SK-N-SH (cell line): ENCODE data around the gene CALD1. TPM values are rescaled to one million over a fixed set of nuclear protein-coding genes. Genes with fewer than 3 reads are reported as not detected.

Experiments used
- CTCF ChIA-PET: fragments of 300-600, 350-600 bp; formaldehyde crosslinking; extraction: SDS; loops from one replicate; lab custom pipeline; 2021; lab: Yijun Ruan, JAX
- POLR2A ChIA-PET: fragments of 350-600 bp; sonication (Branson Sonifier 250); formaldehyde crosslinking; extraction: SDS; loops from one replicate; lab custom pipeline; 2020; ENCODE audit warnings: antibody characterized with exemption, inconsistent platforms; lab: Yijun Ruan, JAX
- DNase-seq: peaks from one replicate; pipeline ENCODE4 v3.0.0; 2012
- H2AFZ ChIP-seq: fragments of 200-600 bp; sonication (generic); 2 replicates; pipeline ENCODE4 v1.8.1; 2016; ENCODE audit warnings: antibody characterized with exemption, mild to moderate bottlenecking, low read depth
- H3F3A ChIP-seq: fragments of 200-600 bp; sonication (generic); replicated peaks from 2 replicates; pipeline ENCODE3; 2016; ENCODE audit warnings: antibody characterized with exemption, mild to moderate bottlenecking; ENCODE audit not compliant: insufficient read depth
- H3K27ac ChIP-seq, 2 experiments: fragments of 200-500 bp in 1 of 2; fragments of 200-600 bp in 1 of 2; sonication (Bioruptor generic) in 1 of 2; sonication (generic), shearing (Covaris generic) in 1 of 2; 2 replicates each; pipeline versions ENCODE4 v1.5.1 to v1.6.1; 2014 to 2016; ENCODE audit warnings: low read depth in 2 of 2, inconsistent platforms in 1 of 2, low read length in 1 of 2, mild to moderate bottlenecking in 1 of 2, mixed read lengths in 1 of 2
- H3K27me3 ChIP-seq: fragments of 200-600 bp; sonication (generic), shearing (Covaris generic); 2 replicates; pipeline ENCODE4 v1.6.1; 2016; ENCODE audit warnings: mixed run types; ENCODE audit not compliant: insufficient read depth
- H3K36me3 ChIP-seq, 2 experiments: fragments of 200-500 bp in 1 of 2; fragments of 200-600 bp in 1 of 2; sonication (Bioruptor generic) in 1 of 2; sonication (generic) in 1 of 2; replicated peaks in 1 of 2; 2 replicates each; pipeline versions ENCODE3 to v1.5.1; 2014 to 2016; ENCODE audit warnings: low read length in 1 of 2, mild to moderate bottlenecking in 1 of 2; ENCODE audit not compliant: insufficient read depth in 2 of 2, control insufficient read depth in 1 of 2
- H3K4me1 ChIP-seq, 2 experiments: fragments of 200-500 bp in 1 of 2; fragments of 200-600 bp in 1 of 2; sonication (Bioruptor generic) in 1 of 2; sonication (generic), shearing (Covaris generic) in 1 of 2; 2 replicates each; pipeline versions ENCODE4 v1.5.1 to v1.6.1; 2014 to 2016; ENCODE audit warnings: low read depth in 1 of 2, low read length in 1 of 2, mixed run types in 1 of 2; ENCODE audit not compliant: insufficient read depth in 2 of 2, control insufficient read depth in 1 of 2
- H3K4me2 ChIP-seq: fragments of 200-600 bp; sonication (generic), shearing (Covaris generic); 2 replicates; pipeline ENCODE4 v1.6.1; 2017; ENCODE audit warnings: mixed run types
- H3K4me3 ChIP-seq, 2 experiments: fragments of 200-500 bp in 1 of 2; fragments of 200-600 bp in 1 of 2; sonication (Bioruptor generic) in 1 of 2; sonication (generic), shearing (Covaris generic) in 1 of 2; 2 replicates each; pipeline versions ENCODE4 v1.5.1 to v1.8.1; 2014 to 2016; ENCODE audit warnings: low read depth in 2 of 2, inconsistent platforms in 1 of 2, low read length in 1 of 2, mild to moderate bottlenecking in 1 of 2, mixed read lengths in 1 of 2, moderate library complexity in 1 of 2
- H3K79me2 ChIP-seq: fragments of 200-600 bp; sonication (generic); 2 replicates; pipeline ENCODE4 v1.8.1; 2017; ENCODE audit warnings: mild to moderate bottlenecking; ENCODE audit not compliant: insufficient read depth
- H3K9ac ChIP-seq: fragments of 200-600 bp; sonication (generic); 2 replicates; pipeline ENCODE4 v1.6.1; 2017; ENCODE audit warnings: mixed run types
- H3K9me2 ChIP-seq: fragments of 200-600 bp; sonication (generic); 2 replicates; pipeline ENCODE4 v1.6.1; 2017; ENCODE audit warnings: mixed run types
- H3K9me3 ChIP-seq: fragments of 200-600 bp; sonication (generic); 2 replicates; pipeline ENCODE4 v1.6.1; 2017; ENCODE audit warnings: mixed run types, mild to moderate bottlenecking, moderate library complexity
- H4K20me1 ChIP-seq: fragments of 200-600 bp; sonication (generic); 2 replicates; pipeline ENCODE4 v1.6.1; 2017; ENCODE audit warnings: mild to moderate bottlenecking, mixed run types; ENCODE audit not compliant: insufficient read depth
- CHD2 ChIP-seq: fragments of 150-350 bp; IDR thresholded peaks from 2 replicates; pipeline ENCODE4 v1.6.1; 2018; ENCODE audit warnings: low read length; ENCODE audit not compliant: partially characterized antibody
- CTCF ChIP-seq: fragments of 200-600 bp; sonication (generic); IDR thresholded peaks from 2 replicates; pipeline ENCODE4 v1.6.1; 2017; ENCODE audit warnings: antibody characterized with exemption, mild to moderate bottlenecking, moderate library complexity
- EP300 ChIP-seq, 2 experiments: IDR thresholded peaks; 2 replicates each; pipeline versions ENCODE4 v1.4.0 to v1.6.1; 2012; ENCODE audit warnings: borderline replicate concordance in 1 of 2, low read depth in 1 of 2, low read length in 1 of 2
- EZH2phosphoT487 ChIP-seq: fragments of 200-600 bp; sonication (generic); IDR thresholded peaks from 2 replicates; pipeline ENCODE4 v1.6.1; 2017; ENCODE audit warnings: low read depth, mixed run types, mild to moderate bottlenecking, antibody characterized with exemption, moderate library complexity, borderline replicate concordance
- FOSL2 ChIP-seq: IDR thresholded peaks from 2 replicates; pipeline ENCODE4 v1.4.0; 2012; ENCODE audit warnings: low read depth, mild to moderate bottlenecking, moderate library complexity, borderline replicate concordance
- FOXJ3 ChIP-seq: sonication (generic); formaldehyde crosslinking; IDR thresholded peaks from 2 replicates; pipeline ENCODE4 v1.5.1; 2020; ENCODE audit warnings: mild to moderate bottlenecking, missing genetic modification reagents
- GABPA ChIP-seq: IDR thresholded peaks from 2 replicates; pipeline ENCODE4 v1.4.0; 2012; ENCODE audit warnings: low read depth, mild to moderate bottlenecking
- GATA2 ChIP-seq: sonication (generic); formaldehyde crosslinking; IDR thresholded peaks from 2 replicates; pipeline ENCODE4 v1.5.0; 2020; ENCODE audit warnings: mild to moderate bottlenecking, missing genetic modification reagents
- IRF3 ChIP-seq: fragments of 150-350 bp; IDR thresholded peaks from 2 replicates; pipeline ENCODE4 v1.6.1; 2016; ENCODE audit warnings: mild to moderate bottlenecking, low read depth, low read length
- JUND ChIP-seq: IDR thresholded peaks from 2 replicates; pipeline ENCODE4 v1.4.0; 2012
- MEF2A ChIP-seq: IDR thresholded peaks from 2 replicates; pipeline ENCODE4 v1.4.0; 2012; ENCODE audit warnings: low read depth, borderline replicate concordance
- MXI1 ChIP-seq: IDR thresholded peaks from 2 replicates; pipeline ENCODE4 v1.6.1; 2012; ENCODE audit warnings: mild to moderate bottlenecking, low read depth, low read length, improper control_type of control experiment
- RAD21 ChIP-seq: IDR thresholded peaks from 2 replicates; pipeline ENCODE4 v1.6.1; 2012; ENCODE audit warnings: mild to moderate bottlenecking, low read length
- REST ChIP-seq: IDR thresholded peaks from 2 replicates; pipeline ENCODE4 v1.6.1; 2012; ENCODE audit warnings: mild to moderate bottlenecking, low read depth, low read length, moderate library complexity
- RFX5 ChIP-seq: IDR thresholded peaks from 2 replicates; pipeline ENCODE4 v1.6.1; 2012; ENCODE audit warnings: mild to moderate bottlenecking, improper control_type of control experiment, low read length
- SIN3A ChIP-seq: IDR thresholded peaks from 2 replicates; pipeline ENCODE4 v1.6.1; 2012; ENCODE audit warnings: low read depth, mild to moderate bottlenecking, low read length, moderate library complexity, borderline replicate concordance
- USF1 ChIP-seq: IDR thresholded peaks from 2 replicates; pipeline ENCODE4 v1.4.0; 2012; ENCODE audit warnings: low read depth, borderline replicate concordance
- USF2 ChIP-seq: fragments of 150-350 bp; IDR thresholded peaks from 2 replicates; pipeline ENCODE4 v1.6.1; 2017; ENCODE audit warnings: antibody characterized with exemption, low read length, low read depth, borderline replicate concordance
- YY1 ChIP-seq: IDR thresholded peaks from 2 replicates; pipeline ENCODE4 v1.4.0; 2012; ENCODE audit warnings: low read depth, mild to moderate bottlenecking
- ZBTB33 ChIP-seq: IDR thresholded peaks from 2 replicates; pipeline ENCODE4 v1.4.0; 2012; ENCODE audit warnings: low read depth, borderline replicate concordance
- WGBS: methylation state at CpG from one replicate; pipeline ENCODE4 v1.1.6; 2017; ENCODE audit warnings: low lambda C conversion rate; 5-methylcytosine and 5-hydroxymethylcytosine counted together
- polyA plus RNA-seq, 3 experiments: library from polyadenylated mRNA; depleted of rRNA; stranded (reverse); fragments of >200 nt; gene quantifications; 2 replicates each; pipeline ENCODE4 v1.2.3, GENCODE V29; 2012

The CALD1 gene
- polyA plus RNA-seq, 1 of the 3 experiments (the other 2 are of a cell fraction): 299 TPM

GRCh38 chr7:134948246-134948645 is 168.8 kb downstream of the CALD1 start:
- Histone ChIP-seq H3K4me1 (peaks cover 0 to 7% of the 10 kb centered on the region in 2 experiments; a peak in 1 of 4 replicates), H3K36me3 (peaks cover 88 to 100% of the 10 kb centered on the region in 2 experiments), H3K9me3 (no peaks in the 10 kb centered on the region), H3K4me2 (no peak overlapping the region), H3F3A (peaks cover 56% of the 10 kb centered on the region), H3K27me3 (no peaks in the 10 kb centered on the region), H3K9me2 (no peaks in the 10 kb centered on the region), H3K79me2 (peaks cover 17% of the 10 kb centered on the region; the same call in 1 of the 2 replicates), H3K9ac (no peak overlapping the region), H4K20me1 (no peaks in the 10 kb centered on the region), H2AFZ (no peak overlapping the region), H3K4me3 (no peak overlapping the region), H3K27ac (no peak overlapping the region)
- DNase-seq: no peak
- WGBS: 89% methylated on average over 4 of the region's 4 CpGs
- TF ChIP-seq SIN3A: no peak
- TF ChIP-seq GABPA: no peak
- no peak for TF ChIP-seq RFX5
- no peak for TF ChIP-seq RAD21
- TF ChIP-seq USF1: no peak
- TF ChIP-seq GATA2: no peak
- TF ChIP-seq USF2: no peak
- TF ChIP-seq EP300 (IDR thresholded peaks at IDR 0.05; ENCODE audit: borderline replicate concordance in 1 of 2, low read depth in 1 of 2, low read length in 1 of 2): no peak
- no peak for TF ChIP-seq MXI1
- no peak for TF ChIP-seq JUND
- no peak for TF ChIP-seq ZBTB33
- TF ChIP-seq CTCF: no peak
- no peak for TF ChIP-seq CHD2
- TF ChIP-seq FOXJ3 (CRISPR knock-in tag): no peak
- TF ChIP-seq FOSL2: no peak
- TF ChIP-seq IRF3: no peak
- no peak for TF ChIP-seq EZH2phosphoT487
- TF ChIP-seq REST: no peak
- TF ChIP-seq MEF2A: no peak
- no peak for TF ChIP-seq YY1
- CTCF ChIA-PET: interaction anchor here (0.7 to 1.0 kb wide), 4 partner anchors 38 to 303 kb away, joined by 3 to 4 read pairs (median 3); partner anchors contain the start of gene AGBL3
- POLR2A ChIA-PET: no interaction called here
